ENCODE data around the gene ANO2.

The ANO2 gene

DNA sequence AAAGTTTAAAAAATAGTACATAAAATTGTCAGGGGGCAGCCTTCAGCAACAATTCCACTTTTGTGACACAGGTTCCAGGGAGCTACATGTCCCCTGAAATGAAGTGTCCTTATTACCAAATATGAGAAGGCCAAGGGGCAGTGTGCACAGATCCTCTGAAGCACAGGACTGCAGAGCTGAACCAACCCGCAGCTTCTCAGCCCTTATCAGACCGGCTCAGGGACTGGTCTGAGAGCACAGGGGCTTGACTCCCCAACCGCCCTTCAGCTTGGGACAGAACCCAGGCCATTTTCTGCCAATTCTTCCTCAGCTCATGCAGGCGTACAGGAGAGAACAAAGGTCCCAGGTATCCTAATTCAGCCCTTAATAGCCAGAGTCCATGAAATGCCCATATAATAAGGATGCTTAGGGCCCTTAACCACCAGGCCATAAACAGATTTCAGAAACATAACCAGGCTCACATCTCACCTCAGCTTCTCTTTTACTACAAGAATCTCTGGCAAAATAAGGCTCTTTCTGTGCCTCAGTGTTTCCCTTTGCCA, 221.3 kb downstream of the ANO2 start:
- no peak for DNase-seq (ENCODE audit: low read depth in 2 of 2)

DNA sequence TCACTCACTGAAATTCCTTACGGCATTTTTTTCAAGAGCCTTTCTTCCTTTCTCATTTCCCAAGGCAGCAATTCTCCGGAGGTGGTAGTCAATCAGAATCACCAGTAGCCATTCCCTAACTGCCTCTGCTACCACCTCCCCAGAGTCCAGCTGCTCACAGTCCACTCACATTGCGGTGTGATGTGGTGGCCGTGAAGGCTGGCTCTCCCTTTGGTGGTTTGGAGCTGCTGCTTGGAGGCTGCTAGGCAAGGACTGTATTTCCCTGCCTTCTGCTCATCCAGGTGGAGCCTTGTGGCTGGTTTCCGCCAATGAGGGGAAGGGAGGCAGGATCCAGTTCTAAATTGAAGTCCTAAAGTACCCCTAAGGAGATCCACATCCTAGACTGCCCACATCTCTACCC, 222.0 kb downstream of the ANO2 start:
- DNase-seq (ENCODE audit: low read depth in 2 of 2), result no peak

DNA sequence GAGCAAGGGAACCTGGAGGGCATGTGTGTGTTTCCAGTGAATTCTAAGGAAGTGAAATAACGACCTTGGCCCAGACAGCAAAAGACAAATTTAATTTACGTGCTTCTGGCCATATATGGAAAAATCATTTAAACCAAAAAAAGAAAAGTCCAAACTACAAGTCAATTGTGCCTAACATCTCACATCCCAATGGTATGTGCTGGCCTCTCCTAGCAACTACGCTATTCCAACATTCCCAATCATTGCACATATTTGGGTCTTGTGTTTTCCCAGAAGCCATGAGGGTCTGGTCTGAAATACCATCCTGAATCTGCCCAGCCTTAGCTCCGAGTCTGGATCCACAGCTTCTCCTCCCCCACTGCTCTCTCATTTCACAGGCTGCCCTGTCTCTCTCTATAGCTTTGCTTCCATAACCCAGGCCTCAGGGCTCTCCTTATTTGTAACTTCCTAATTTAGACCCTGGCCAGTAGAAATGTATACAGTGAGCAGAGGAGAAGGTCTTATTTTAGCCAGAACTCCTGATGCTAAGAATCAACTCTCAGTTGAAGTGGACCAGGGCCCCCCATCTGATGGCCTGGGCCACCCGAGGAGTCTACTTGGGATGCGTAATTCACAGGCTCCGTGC, 224.6 kb downstream of the ANO2 start:
- no peak for DNase-seq (ENCODE audit: low read depth in 2 of 2)

DNA sequence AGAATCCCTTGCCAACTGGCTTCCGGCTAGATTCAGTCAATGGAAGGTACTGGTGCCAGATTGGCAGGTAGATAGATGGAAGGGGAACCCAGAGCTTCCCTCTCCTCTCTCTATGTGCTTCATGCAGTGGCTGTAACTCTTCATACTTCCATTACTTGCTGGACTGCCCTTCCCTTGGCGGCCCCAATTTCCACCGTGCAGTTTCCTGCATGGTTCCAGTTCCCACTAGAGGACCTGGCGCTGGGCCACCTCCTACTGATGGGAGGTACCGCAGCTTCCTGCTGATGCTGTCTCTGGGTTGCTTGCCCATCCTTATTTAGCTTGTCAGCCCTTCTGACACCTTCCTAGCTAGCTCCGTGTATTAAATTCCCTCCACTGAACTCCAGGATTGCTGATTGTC, 226.4 kb downstream of the ANO2 start:
- DNase-seq (ENCODE audit: low read depth in 2 of 2), result no peak

DNA sequence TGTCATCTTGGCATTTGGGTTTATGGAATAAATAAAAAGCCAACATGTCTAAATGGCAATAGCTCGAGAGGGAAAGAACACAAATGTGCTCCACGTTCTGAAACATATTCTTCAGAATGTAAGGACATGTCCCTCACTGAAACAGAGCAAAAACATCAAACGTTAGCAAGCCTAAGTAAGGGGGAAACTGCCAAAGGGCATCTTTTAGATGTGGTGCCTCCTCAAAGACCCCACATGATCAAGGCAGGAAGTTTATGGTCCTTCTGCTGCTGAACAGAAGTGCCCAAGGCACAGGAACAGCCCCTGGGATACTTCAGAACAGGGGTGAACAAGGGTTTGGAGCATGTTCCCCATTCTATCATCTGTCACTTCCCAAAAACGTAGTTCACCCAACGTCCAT, 227.0 kb downstream of the ANO2 start:
- DNase-seq (ENCODE audit: low read depth in 2 of 2), result no peak

DNA sequence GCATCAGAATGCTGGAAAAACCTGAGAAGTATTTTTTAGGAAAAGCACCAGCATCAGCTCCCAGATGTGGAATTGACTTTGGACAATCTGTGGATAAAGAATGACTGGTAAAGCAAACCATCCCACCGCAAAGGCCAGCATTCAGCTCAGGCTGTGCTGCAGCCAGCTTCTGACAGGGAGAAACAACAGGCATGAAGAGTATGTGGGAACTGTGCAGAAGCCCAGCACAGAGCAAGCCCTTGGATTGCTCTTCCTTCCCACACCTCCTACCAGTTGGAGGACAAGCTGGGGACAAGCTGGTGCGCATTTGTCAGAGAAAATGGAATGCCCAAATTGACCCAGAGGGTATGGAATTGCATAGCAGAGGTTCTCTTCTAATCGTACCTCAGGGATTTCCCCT, 228.1 kb downstream of the ANO2 start:
- DNase-seq (ENCODE audit: low read depth in 2 of 2), result no peak

DNA sequence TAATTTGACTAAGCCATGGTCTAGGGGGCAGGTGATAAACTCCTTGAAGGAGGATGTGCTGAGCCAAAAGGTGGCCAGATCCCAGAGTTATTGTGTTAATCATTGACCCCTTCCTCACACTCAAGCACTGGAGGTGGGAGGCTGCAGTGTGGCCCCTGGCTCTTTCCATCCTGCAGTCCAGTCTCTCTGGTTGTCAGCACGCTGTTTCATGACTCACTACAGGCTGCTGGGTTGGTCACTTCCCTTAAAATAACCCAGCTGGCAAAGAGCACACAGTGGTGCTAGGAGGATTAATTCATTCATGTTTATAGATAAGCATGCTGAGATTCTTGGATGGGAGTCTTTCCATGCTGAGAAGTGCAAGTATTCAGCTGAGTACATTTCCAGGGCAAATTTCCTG, 228.9 kb downstream of the ANO2 start:
- no peak for DNase-seq (ENCODE audit: low read depth in 2 of 2)

DNA sequence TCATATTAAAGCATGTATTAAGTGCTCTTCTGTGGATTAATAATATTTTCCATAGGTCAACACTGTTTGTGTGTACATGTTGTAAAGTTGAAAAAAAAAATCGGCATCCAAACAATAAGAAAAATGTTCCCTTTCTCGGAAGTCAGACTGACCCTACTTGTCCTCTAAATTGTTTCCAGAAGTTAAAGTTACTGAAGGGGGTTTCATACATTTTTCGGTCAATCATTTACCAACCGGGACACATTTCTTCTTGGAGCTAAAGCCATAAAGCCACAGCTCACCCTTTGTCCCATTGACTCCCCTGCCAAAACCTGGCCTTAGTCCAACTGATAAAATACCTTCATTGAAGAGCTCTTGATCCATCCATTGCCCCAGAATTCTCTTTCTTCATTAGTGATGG, 230.0 kb downstream of the ANO2 start:
- no peak for DNase-seq (ENCODE audit: low read depth in 2 of 2)

DNA sequence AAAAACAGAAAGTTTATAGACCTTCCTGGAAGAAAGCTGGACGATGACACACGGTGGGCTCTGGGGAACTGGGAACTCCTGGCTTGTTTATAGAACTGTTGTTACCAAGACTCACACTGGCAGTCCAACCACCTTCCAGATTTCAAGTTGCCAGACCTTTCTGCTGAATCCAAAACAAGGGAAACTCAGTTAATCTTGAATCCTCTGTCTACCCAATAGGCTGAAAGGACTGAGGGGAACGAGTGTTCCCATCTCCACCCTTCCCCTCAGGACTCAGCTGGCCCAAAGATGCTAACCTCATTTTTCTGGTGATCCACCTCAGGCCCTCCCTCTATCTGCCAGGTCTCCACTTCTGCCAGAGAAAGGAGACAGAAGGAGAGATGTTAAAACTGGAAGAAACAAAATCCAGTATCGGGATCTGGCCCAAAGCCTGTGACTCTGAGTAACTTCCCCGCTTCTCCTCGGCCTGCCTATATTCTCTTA, 231.4 kb downstream of the ANO2 start:
- no peak for DNase-seq (ENCODE audit: low read depth in 2 of 2)

DNA sequence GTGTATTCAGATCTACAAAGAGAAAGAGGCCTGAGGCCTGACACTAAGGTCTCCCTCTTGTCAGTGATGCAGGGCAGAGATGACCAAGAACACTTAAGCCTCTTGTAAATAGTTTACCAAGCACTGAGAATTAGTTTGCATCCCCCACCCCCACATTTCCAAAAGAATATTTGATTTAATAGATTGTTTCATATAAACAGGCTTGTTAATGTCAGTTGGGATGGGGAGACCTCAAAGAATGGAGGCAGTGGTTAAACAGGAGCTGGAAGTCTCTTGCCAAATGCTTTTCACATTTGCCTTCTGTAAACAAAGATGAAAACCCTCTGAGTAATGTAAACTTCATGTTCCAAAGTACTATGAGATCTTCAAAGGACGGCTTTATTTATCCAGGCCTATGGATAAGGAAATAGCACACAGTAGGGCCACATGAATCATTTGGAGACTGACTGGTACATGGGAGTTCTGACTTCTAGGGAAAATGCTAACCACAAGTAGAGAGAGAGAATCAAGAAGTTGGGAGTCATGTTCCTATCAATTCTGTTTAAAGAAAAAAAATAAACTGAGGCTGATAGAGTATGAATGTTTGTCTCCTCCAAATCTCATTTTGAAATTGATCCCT, 234.7 kb downstream of the ANO2 start:
- DNase-seq (ENCODE audit: low read depth in 2 of 2), result no peak

DNA sequence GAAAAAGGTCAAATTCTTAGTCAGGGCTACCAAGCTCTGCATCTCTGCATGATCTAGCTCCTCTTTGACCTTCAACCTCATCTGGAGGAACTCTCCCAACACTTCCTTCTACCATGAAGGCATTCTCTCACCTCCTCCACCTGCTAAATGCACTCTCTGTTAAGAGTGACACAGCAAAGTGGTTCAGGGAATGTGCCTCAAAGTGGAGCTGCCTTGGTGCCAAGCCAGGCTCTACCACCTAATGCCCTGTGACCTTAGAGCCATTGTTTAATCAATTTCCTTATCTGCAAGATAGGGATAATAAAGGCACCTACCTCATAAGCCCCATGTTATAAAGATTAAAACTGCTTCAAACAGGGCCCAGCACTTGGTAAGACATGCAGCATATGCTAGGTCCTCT, 236.7 kb downstream of the ANO2 start:
- DNase-seq (ENCODE audit: low read depth in 2 of 2), result no peak

DNA sequence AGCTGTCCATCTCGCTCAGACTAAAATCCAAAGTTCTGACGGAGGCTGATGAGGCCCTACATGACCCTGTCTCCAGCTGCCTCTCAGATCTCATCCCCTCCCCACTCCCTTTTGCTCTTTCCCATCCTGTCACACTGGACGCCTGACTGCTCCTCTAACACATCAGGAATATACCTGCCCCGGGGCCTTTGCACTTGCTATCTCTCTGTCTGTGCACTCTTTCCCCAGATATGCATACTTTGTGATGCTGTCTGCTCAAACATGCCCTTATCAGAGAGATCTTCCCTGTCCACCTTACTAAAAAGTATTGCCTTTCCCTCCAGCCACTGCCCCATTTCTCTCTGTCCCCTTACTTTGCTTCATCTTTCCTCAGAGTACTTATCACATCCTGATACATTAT, 238.8 kb downstream of the ANO2 start:
- no peak for DNase-seq (ENCODE audit: low read depth in 2 of 2)

DNA sequence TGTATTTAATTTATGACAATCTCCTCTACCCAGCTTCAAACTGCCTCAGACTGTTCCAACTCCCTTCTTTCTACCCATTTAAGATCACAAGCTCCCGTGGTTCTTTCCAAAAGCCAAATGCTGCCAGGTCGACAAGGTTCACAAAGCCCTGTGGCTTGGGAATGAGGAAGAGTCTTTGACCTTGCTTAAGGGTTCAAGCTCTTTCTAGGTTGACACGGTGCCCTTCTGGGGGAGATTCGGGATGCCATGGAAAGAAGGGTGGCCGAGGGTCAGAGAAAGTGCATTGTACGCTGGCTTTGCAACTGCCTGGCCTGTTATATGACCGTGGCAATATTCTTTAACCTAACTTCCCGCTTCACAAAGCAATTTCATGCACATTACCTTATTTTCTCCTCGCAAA, 239.3 kb downstream of the ANO2 start:
- DNase-seq (ENCODE audit: low read depth in 2 of 2), result no peak

DNA sequence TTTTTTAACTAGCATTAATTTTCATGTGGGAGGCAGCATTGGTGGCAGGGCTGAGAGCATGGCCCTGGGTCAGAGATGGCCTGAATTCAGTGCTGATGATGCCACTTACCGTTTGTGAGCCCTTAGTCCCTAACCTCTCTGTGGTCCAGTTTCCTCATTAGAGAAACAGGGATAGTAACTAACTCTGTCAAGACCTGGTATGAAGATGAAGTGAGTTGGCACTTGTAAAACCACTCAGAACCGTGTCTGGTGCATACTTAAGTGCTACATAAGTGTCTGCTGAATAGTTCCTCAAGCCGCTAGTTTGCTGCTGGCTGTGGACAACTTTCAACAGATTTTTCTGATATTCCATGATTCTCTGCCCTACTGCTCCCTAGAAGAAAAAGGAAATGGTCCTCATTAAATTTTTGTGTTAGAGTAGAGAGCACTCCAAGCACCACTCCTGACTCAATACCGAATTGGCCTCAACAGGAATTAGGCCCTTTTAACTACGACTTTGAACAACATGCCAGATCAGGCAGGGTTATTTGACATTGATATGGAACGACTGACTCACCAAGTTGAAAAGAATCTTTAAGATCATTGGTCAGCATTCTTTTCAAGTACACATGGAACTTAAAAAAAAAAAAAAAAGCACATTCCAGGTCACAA, 250.2 kb downstream of the ANO2 start:
- DNase-seq (ENCODE audit: low read depth in 2 of 2), result no peak

DNA sequence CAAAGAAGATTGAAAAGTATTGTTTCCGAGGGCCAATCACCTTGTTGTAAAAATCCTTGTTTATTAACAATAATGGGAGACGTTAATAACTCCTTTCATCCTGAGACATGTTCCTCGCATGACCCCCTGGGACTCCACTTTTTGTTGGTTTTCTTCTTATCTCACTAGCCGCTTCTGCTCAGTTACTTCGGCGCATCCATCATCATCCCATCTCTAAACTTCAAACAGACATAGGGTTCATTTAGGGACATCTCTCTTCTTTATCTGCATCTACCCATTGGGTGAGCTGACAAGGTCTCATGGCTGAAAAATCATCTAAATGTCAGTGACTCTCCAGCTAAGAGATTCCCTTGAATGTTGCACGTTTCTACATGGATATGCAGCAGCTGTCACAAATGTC, 252.2 kb downstream of the ANO2 start:
- no peak for DNase-seq (ENCODE audit: low read depth in 2 of 2)

DNA sequence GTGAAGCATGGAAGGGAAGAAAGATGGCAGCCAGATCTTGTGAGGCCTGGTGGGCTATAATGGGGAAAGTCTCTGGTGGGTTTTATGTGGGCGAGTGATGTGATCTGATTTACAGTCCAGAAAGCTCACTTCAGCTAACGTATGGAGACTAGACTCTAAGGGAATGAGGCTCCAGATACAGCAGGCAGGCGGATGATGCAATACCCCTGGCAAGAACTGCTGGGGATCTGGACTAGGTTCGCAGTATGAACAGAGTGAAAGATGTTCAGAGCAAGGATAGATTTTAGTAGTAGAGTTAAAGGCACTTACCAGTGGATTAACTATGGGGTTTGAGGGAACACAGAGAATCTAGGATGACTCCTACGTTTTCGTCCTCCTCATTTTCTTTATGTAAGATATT, 253.1 kb downstream of the ANO2 start:
- DNase-seq (ENCODE audit: low read depth in 2 of 2), result no peak

DNA sequence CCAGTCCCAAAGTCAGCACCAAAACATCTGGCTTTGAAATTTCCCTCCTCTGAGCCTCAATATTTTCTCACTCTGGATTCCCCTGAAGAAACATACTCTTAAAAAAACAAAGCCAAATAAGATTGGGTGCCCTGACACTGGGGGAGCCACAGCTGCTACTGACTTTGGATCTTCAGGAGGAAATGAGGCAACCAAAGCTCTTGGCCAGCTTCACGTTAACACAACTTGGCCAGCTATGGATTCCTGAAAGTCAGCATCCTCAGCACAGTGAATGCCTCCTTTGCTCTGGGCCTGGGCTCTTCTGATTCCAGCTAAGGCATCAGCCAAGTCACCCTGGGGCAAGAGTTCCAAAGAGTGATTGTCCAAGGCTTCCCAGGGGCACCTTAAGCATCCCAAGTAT, 254.8 kb downstream of the ANO2 start:
- DNase-seq (ENCODE audit: low read depth in 2 of 2), result no peak

DNA sequence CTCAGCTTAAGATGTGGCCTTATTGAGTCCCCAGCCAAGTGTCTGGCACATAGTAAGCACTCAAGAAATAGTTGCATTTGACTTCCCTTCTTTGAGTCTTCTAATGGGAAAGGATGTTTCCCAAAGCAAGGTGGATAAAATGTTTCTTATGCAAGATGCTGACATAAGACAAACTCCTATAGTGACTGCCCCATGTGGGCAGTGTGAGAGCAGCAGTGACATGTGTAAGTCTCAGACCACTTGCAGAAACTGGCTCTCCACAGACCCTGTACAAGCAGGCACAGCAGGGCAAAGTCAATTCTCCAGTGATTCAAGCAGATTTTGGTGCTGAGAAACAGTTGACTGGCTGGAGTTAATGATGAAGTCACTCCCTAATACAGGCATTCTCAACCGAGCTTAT, 255.3 kb downstream of the ANO2 start:
- no peak for DNase-seq (ENCODE audit: low read depth in 2 of 2)

DNA sequence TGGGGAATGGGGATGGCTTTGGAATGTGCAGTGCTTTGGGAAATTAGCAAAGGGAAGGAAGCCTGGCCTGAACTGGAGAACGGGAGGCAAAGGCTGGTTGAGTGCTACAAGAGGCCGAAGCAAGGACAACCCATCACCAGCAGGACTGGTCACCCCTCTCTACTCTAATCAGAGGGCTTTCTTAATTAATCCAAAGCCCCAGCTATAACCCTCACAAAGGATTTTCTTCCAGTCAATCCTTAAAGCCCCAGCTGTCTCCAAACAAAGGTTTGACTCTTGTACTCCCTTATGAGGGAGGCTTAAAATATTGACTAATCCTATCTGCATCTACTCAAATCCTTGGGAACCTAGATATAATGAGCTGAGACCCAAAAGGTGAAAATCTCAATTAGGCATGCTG, 256.8 kb downstream of the ANO2 start:
- DNase-seq (ENCODE audit: low read depth in 2 of 2), result no peak

DNA sequence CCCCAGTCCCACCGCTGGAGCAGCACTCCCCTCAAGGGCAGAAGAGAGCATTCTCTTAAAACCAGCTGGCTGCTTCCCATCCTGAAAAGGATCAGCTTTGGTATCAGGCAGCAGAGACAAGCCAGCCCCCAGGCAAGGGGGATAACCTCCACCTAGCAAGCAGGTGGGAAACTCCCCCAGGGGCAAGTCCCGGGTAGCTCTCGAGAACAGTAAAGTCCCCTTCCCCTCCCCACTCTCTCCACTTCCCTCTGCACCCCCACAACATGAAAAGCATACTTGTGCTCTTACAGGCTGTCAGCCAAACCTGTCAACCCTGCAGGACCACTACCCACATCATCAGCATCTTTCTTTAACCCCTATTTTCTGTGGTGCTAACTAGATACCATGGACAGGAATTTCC, 259.1 kb downstream of the ANO2 start:
- DNase-seq (ENCODE audit: low read depth in 2 of 2), result no peak

DNA sequence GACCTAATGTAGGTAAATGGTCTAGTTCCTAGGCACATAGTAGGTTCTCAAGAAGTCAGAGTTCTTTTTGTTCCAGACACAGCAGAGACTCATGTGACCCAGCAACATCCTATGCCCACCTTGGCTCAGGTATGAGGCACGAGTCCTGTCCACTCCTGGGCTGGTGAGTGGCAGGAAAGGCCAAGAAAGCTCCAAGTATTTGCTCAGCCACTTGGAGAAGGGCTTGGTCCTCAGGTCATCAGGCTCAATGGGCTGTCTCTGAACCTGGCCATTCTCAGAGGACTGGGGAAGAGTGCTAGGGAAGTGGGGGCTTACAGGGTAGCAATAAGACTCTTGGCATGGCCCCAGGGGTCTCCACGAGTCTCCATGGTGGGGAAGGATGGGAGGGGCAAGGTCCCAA, 260.1 kb downstream of the ANO2 start:
- no peak for DNase-seq (ENCODE audit: low read depth in 2 of 2)

DNA sequence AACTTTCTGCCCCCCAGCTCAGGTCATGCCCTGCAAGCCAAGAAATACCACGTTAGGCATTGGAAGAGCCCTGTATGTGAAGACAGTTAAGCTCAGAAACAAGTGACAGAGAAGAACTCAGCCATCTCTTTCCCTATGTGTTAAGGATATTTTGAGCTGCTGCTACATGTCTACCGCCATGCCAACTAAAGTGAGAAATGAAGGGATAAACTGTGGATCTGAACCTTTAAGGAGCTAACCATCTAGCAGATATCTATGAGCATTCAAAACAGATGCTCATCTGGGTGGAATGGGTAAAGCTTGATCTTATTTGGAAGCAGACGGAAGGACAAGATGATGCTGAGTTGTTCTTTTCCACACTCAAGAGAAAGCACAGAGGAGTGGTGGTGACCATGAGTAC, 262.5 kb downstream of the ANO2 start:
- no peak for DNase-seq (ENCODE audit: low read depth in 2 of 2)

DNA sequence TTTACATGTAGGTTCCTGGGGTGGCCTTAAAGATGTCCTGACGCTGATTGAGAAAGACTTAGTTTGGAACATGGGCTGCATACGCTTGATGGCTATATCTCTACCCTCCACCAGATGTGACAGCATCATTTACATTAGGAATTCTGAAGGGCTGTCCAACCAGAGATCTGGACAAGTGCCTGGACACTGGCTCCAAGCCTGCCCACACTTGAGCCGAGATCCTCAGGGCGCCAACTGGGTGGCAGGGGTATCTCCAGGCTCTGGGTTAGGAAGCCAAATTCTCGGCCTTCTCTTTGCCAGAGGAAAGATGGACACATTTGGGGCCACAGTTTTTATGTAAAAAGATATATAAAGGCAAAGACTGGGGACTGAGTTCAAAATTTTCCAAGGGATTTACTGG, 266.9 kb downstream of the ANO2 start:
- no peak for DNase-seq (ENCODE audit: low read depth in 2 of 2)

All from stimulated activated CD4-positive, alpha-beta T cell treated with anti-CD3 and anti-CD28 coated beads, Interleukin-12 subunit alpha, Interleukin-12 subunit beta, amount 100 ng/mL, for 24 hours (primary cell).